ENCODE results near the gene PKIB.

The PKIB gene

GRCh38 chr6:122669868-122670267 is 59.7 kb downstream of the PKIB start:
- no peak for DNase-seq

- no peak for DNase-seq
Measured at GRCh38 chr6:122671251-122671650, 61.0 kb downstream of the PKIB start.

GRCh38 chr6:122673343-122673961 is 63.2 kb downstream of the PKIB start:
- no peak for DNase-seq

GRCh38 chr6:122676146-122676545 is 65.9 kb downstream of the PKIB start:
- DNase-seq = no peak

GRCh38 chr6:122676688-122677087 is 66.5 kb downstream of the PKIB start:
- DNase-seq = no peak

- DNase-seq = no peak
Measured at GRCh38 chr6:122677406-122677805, 67.2 kb downstream of the PKIB start.

GRCh38 chr6:122678841-122679240 is 68.6 kb downstream of the PKIB start:
- no peak for DNase-seq

GRCh38 chr6:122681705-122682104 is 71.5 kb downstream of the PKIB start:
- no peak for DNase-seq

GRCh38 chr6:122683989-122684651 is 73.9 kb downstream of the PKIB start:
- DNase-seq = no peak

- DNase-seq = no peak
Measured at GRCh38 chr6:122692175-122692598, 82.0 kb downstream of the PKIB start.

- no peak for DNase-seq
Measured at GRCh38 chr6:122692807-122693580, 82.8 kb downstream of the PKIB start.

GRCh38 chr6:122694075-122694474 is 83.9 kb downstream of the PKIB start:
- DNase-seq = no peak

GRCh38 chr6:122694602-122695001 is 84.4 kb downstream of the PKIB start:
- DNase-seq = no peak

GRCh38 chr6:122695188-122695587 is 85.0 kb downstream of the PKIB start:
- no peak for DNase-seq

- no peak for DNase-seq
Measured at GRCh38 chr6:122696079-122696478, 85.9 kb downstream of the PKIB start.

GRCh38 chr6:122696853-122697252 is 86.6 kb downstream of the PKIB start:
- no peak for DNase-seq

GRCh38 chr6:122697458-122697857 is 87.3 kb downstream of the PKIB start:
- DNase-seq = no peak

- DNase-seq = no peak
Measured at GRCh38 chr6:122701666-122702065, 91.5 kb downstream of the PKIB start.

- DNase-seq = no peak
Measured at GRCh38 chr6:122702841-122703240, 92.6 kb downstream of the PKIB start.

- DNase-seq = no peak
Measured at GRCh38 chr6:122704066-122704465, 93.9 kb downstream of the PKIB start.

GRCh38 chr6:122709922-122710512 is 99.8 kb downstream of the PKIB start:
- DNase-seq = no peak

GRCh38 chr6:122710908-122711635 is 100.9 kb downstream of the PKIB start:
- DNase-seq = no peak

- DNase-seq = no peak
Measured at GRCh38 chr6:122712093-122712447, 101.9 kb downstream of the PKIB start.

Data from activated effector memory CD4-positive, alpha-beta T cell treated with Interleukin-2 at 50 U/mL for 16 hours (primary cell).